Measurements from ENCODE around the gene TUBA4B. TPM values are rescaled to one million over a fixed set of nuclear protein-coding genes. Genes with fewer than 3 reads are reported as not detected.

Gene TUBA4B
- total RNA-seq, 1 experiment from 2014 or later, result not detected

GRCh38 chr2:219266886-219267285, 13.8 kb downstream of the TUBA4B start:
- CTCF ChIA-PET, result no interaction called here

DNA sequence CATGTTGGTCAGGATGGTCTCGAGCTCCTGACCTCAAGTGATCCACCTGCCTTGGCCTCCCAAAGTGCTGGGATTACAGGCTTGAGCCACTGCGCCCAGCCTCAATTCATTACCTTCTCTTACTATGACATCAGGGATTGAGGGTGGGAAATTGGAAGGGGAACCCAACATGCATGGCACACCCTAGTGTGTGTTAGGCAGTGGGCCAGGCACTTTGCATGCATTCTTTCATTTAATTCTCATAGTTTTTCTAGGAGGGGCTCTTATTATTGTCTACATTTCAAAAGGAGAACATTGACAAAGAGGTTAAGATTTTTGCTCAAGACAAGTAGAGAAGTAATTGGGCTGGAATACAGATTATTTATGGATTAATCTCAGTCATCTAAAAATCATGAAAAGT, 15.3 kb downstream of the TUBA4B start:
- CTCF ChIA-PET, result no interaction called here
- no peak for ATAC-seq
- no peak overlapping the region for H3K27ac ChIP-seq (ENCODE audit: low read length)

More at GRCh38 chr2:219266886-219267285, 13.8 kb downstream of the TUBA4B start:
- H3K36me3 ChIP-seq (ENCODE audit: control insufficient read depth, insufficient read depth, low read length), result no peaks in the 10 kb centered on the region
- no peak for ATAC-seq
- BruUV-seq (replicated peaks), result no TSS peak
- no peak for DNase-seq (ENCODE audit: low read depth, low spot score)
- no peaks in the 10 kb centered on the region for H3K27me3 ChIP-seq (ENCODE audit: control insufficient read depth, insufficient read depth, low read length)
- TF ChIP-seq POLR2AphosphoS5 (IDR thresholded peaks at IDR 0.05; ENCODE audit: low read depth, low read length) (no peak), TCF7L2 (IDR thresholded peaks at IDR 0.05; ENCODE audit: low read depth, low read length) (no peak), REST (IDR thresholded peaks at IDR 0.05; ENCODE audit: insufficient read depth in 1 of 2, low read depth in 2 of 2, low read length in 1 of 2) (no peak)
- in situ Hi-C loops (cut with HindIII; ENCODE audit: low pct_unique_long_range_greater_than_20kb, low sequenced_read_pairs), result no loop called here
- H3K27ac ChIP-seq (ENCODE audit: low read length), result no peak overlapping the region
- POLR2A ChIA-PET, result no interaction called here
- no peak overlapping the region for H3K4me3 ChIP-seq (ENCODE audit: low read depth in 2 of 2, low read length in 2 of 2)
- intact Hi-C loops (cut with micrococcal nuclease; ENCODE audit: unreplicated experiment), result no loop called here
- no peaks in the 10 kb centered on the region for H3K9me3 ChIP-seq (ENCODE audit: control insufficient read depth, insufficient read depth, low read depth, low read length)
- H3K4me1 ChIP-seq (ENCODE audit: control insufficient read depth, insufficient read depth, low read length), result no peaks in the 10 kb centered on the region

More for the DNA sequence above, 15.3 kb downstream of the TUBA4B start:
- no peaks in the 10 kb centered on the region for H3K27me3 ChIP-seq (ENCODE audit: control insufficient read depth, insufficient read depth, low read length)
- H3K4me3 ChIP-seq (ENCODE audit: low read depth in 2 of 2, low read length in 2 of 2), result no peak overlapping the region
- in situ Hi-C loops (cut with HindIII; ENCODE audit: low pct_unique_long_range_greater_than_20kb, low sequenced_read_pairs) (no loop called here), intact Hi-C loops (cut with micrococcal nuclease; ENCODE audit: unreplicated experiment) (no loop called here)
- no TSS peak for BruUV-seq (replicated peaks)
- H3K36me3 ChIP-seq (ENCODE audit: control insufficient read depth, insufficient read depth, low read length), result no peaks in the 10 kb centered on the region
- POLR2A ChIA-PET, result no interaction called here
- DNase-seq (ENCODE audit: low read depth, low spot score), result no peak
- no peaks in the 10 kb centered on the region for H3K4me1 ChIP-seq (ENCODE audit: control insufficient read depth, insufficient read depth, low read length)
- no peaks in the 10 kb centered on the region for H3K9me3 ChIP-seq (ENCODE audit: control insufficient read depth, insufficient read depth, low read depth, low read length)
- TF ChIP-seq TCF7L2 (IDR thresholded peaks at IDR 0.05; ENCODE audit: low read depth, low read length), result no peak
- TF ChIP-seq SIN3A (IDR thresholded peaks at IDR 0.05; ENCODE audit: borderline replicate concordance, insufficient read depth, low read depth, low read length), result no peak
- no peak for TF ChIP-seq CTCF (IDR thresholded peaks at IDR 0.05)
- no peak for TF ChIP-seq POLR2AphosphoS5 (IDR thresholded peaks at IDR 0.05; ENCODE audit: low read depth, low read length)
- no peak for TF ChIP-seq REST (IDR thresholded peaks at IDR 0.05; ENCODE audit: insufficient read depth in 1 of 2, low read depth in 2 of 2, low read length in 1 of 2)

Data from Panc1 (cell line).